Germinal center (tissue), 1 donor: ENCODE measurements around the gene LRBA.
A peak's percentile ranks its signal among the peaks of the same experiment; 100 is the strongest.

ENCODE experiments used
- DNase-seq: peaks from one replicate; pipeline ENCODE4 v3.0.0; 2012; ENCODE audit warnings: mixed read lengths, low spot score

Gene LRBA

DNA sequence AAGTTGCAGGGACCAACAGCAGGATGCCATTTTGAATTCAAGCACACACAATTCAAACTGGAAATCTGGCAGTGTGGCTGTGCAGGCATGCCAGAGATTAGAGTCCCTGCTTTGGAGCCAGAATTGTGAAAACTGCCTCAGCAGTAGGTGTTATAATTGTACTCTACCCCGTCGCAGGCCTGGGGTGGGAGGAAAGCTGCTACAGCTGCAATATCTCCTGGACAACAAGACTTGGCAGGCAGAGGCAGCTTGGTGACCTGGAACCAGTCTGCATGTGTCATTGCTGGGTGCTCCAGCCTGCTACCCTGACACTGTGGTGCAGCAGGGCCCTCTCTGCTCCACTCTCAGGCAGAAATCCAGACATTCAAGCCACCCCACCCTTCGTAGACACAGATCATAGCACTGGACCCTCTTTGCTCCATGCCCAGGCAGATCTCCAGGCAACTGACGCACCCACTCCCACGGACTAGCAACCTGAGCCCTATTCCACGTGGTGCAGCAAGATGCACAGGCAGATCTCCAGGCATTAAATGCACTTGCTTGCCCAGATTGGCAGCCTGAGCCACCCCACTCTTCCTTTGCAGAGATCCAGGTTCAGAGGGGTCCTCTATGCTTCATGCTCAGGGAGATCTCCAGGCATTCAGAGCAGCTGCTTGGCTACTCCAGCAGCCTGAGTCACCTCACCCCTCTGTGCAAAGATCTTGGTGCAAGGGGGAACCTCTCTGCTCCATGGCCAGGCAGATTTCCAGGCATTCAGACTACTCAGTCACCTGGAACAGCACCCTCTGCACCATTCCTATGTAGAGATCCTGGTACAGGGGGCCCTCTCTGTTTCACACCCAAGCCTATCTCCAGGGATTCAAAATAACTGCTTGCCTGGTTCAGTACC is 140.5 kb downstream of the LRBA start:
- DNase-seq, result no peak

DNA sequence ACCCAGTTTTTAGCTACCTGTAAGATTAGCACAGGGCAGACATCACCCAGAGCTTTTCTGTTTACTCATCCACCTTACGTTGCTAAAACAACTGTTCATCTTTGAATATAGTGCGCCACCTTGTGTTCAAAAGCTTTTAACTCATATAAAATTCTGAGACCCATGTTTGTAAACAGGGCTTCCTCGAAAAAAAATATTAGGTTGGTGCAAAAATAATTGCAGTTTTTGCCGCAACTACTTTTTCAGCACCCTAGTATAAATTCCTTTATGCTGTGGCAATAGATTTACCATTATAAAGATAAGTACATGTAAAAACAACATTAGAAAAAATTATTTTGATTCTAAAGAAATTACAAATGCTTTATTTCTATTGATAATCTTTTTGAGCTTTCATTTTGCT is 147.9 kb downstream of the LRBA start:
- DNase-seq, result peak; percentile 63

DNA sequence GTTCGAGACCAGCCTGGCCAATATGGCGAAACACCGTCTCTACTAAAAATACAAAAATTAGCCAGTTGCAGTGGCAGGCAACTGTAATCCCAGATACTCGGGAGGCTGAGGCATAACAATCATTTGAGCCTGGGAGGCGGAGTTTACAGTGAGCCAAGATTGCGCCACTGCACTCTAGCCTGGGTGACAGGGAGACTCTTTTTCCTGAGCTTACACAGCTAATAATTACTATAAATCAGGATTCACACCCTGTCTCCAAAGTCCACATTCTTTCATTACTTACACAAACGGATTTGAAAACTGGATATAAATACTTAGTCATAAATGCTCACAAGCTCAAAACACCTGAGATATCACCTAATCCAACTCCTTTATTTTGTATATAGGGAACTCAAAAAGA is 151.6 kb downstream of the LRBA start:
- DNase-seq, result no peak

GRCh38 chr4:150862829-150863228 is 152.3 kb downstream of the LRBA start:
- no peak for DNase-seq

- no peak for DNase-seq
Measured at GRCh38 chr4:150859453-150859852, 155.6 kb downstream of the LRBA start.

- DNase-seq, result no peak
Measured at GRCh38 chr4:150855981-150856510, 159.0 kb downstream of the LRBA start.

GRCh38 chr4:150854600-150854999 is 160.5 kb downstream of the LRBA start:
- no peak for DNase-seq

DNA sequence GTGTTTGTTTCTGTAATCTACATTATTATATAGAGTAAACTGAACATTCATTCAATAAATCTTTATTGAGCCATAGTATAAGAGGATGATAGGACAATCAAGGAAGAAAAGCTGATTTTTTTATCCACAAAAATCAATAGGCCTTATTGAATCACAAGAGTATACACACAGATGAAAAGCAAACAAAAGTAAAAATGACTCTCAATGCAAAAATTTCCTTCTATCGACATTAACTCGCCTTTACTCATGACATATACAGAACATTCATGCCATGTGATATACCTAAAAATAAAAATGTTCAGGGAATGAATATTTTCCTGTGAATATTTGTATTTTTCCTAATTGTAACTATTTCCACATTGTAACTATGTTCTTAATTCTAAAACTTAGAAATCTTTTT is 161.2 kb downstream of the LRBA start:
- DNase-seq, result no peak

DNA sequence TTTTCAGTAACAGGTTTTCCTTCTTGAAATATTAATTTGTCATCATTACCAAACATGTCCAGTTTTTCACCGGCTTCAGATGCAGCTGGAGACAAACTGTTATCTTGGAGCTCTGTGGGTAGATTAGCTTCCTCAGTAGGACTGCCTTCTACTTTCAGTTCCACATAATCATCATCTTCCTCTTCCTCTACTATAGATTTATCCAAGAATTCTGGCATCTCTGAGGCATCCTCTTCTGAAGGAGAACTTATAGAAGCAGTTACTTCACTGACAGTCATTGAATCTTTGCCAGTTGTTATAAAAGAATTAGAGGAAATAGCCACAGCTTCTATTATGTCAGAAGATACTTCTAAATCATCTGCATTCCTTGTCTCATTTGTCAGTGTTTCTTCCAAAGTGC is 162.9 kb downstream of the LRBA start:
- DNase-seq, result no peak

- no peak for DNase-seq
Measured at GRCh38 chr4:150849016-150849415, 166.1 kb downstream of the LRBA start.

GRCh38 chr4:150828159-150828558 is 186.9 kb downstream of the LRBA start:
- peak; percentile 53 for DNase-seq

- DNase-seq, result no peak
Measured at GRCh38 chr4:150827226-150827625, 187.9 kb downstream of the LRBA start.

DNA sequence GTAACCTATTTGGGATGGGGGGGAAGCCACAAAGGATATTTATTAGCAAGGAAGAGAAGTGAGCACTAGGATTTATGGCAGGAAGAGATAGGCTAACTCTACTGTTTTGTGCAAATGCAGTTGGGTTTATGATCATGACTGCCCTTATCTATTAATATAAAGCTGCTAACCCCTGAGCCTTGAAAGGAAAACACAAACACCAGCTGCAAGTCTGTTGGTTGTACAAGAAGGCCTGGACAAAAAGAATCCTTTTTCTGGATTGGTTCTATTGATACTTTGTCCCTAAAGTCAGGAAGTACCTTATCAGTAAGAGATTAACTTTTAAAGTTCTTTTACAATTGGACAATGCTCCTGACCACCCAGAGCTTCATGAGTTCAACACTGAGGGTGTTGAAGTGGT is 188.8 kb downstream of the LRBA start:
- no peak for DNase-seq

DNA sequence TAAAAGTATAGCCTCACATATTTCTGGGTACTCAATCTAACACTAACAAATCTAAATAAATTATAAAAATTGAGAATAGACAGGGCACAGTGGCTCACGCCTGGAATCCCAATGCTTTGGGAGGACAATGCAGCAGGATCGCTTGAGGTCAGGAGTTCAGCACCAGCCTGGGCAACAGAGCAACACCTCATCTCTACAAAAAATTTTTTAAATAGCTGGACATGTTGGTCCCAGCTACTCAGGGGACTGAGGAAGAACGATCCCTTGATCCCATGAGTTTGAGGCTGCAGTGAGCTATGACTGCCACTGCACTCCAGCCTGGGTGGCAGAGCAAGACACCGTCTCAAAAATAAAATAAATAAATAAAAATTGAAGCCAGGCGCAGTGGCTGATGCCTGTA is 192.7 kb downstream of the LRBA start:
- no peak for DNase-seq

GRCh38 chr4:150821641-150822040 is 193.4 kb downstream of the LRBA start:
- no peak for DNase-seq

- DNase-seq, result no peak
Measured at GRCh38 chr4:150820409-150820808, 194.7 kb downstream of the LRBA start.

- DNase-seq, result no peak
Measured at GRCh38 chr4:150818661-150819060, 196.4 kb downstream of the LRBA start.

GRCh38 chr4:150817804-150818528 is 197.1 kb downstream of the LRBA start:
- no peak for DNase-seq

DNA sequence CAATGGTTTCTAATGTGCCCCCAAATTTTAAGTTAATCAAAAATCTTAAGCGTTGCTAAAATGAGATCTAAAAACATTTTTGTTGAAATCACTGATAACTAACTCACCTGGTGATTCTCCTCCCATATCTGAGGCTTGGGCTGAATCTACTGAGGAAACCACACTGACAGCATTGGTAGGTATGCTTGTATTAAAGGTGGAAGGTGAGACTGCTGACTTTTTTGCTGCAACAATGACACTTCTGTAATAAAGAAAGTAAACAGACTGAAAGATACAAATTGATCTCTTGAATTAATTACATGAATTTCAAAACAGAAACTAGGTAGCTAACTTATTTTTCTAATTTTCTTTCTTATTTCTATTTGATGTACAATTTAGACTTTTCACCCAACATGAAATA is 198.1 kb downstream of the LRBA start:
- DNase-seq, result no peak

DNA sequence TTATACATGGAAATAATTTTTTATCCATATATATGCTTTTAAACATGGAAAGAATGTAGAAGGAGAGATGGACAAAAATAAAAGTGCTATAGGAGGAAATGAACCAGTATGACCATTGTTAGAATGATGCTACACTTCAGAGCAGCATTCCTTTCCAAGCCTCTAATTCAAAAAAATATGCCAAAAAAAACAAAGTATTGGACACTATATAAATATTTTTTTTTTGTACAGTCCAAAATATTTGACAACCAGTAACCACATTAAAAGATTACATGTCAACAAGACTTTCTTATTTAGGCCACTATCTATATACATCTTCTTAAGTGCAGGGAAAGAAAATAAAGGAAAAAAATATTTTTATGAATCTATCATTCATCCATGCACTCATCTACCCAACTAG is 198.6 kb downstream of the LRBA start:
- DNase-seq, result no peak

DNA sequence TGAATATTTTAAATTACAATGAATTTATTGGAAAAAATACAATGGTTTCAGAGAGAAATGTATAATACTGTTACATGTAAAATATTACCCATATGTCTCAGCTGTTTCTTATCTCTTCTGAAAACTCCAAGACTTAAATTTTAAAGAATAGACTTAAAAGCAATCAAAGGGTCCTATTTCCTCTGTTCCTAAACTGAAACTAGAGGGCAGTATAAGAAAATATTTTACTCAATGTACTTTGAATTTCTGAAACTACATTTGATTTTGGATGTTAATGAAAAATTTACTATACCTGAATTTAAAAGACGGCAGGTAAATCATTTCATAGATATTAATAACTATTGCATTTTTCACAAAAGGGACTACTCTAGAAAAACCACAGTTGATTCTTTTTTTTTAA is 200.2 kb downstream of the LRBA start:
- DNase-seq, result no peak

DNA sequence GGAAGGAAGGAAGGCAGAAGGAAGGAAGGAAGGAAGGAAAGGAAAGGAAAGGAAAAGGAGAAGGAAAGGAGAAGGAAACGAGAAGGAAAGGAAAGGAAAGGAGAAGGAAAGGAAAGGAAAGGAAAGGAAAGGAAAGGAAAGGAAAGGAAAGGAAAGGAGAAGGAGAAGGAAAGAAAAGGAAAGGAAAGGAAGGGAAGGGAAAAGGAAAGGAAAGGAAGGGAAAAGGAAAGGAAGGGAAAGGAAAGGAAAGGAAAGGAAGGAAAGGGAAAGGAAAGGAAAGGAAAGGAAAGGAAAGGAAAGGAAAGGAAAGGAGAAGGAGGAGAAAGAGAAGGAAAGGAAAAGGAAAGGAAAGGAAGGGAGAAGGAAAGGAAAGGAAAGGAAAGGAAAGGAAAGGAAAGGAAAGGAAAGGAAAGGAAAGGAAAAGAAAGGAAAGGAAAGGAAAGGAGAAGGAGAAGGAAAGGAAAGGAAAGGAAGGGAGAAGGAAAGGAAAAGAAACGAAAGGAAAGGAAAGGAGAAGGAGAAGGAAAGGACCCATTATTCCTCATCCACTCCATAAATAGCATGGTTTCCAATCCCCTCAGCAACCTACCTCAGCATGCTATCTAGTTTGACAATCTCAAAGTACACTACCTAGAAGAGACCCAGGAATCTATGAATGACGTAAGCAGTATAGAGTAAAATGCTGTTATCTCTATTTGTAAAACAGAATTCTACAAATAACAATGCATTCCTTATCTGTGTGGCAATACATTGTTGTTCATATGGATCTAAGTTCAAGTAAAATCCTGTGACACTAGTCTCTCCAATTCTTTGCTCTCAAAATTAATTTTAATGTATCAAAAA is 209.7 kb downstream of the LRBA start:
- DNase-seq, result no peak
